OCI-LY3 (cell line): ENCODE results near the gene ADGRB3.

Source experiments
- H2AFZ ChIP-seq: fragments of 200-600, 300-600 bp; shearing (Covaris generic); 2 replicates; pipeline ENCODE4 v1.6.0; 2014; ENCODE audit warnings: antibody characterized with exemption, low read depth, low read length
- H3K27ac ChIP-seq: fragments of 200-600, 300-600 bp; sonication (generic); 2 replicates; pipeline ENCODE4 v1.5.1; 2014; ENCODE audit warnings: mild to moderate bottlenecking, low read length, moderate library complexity, mixed read lengths
- H3K27me3 ChIP-seq: fragments of 200-600, 300-600 bp; sonication (generic); 2 replicates; pipeline ENCODE4 v1.6.1; 2014; ENCODE audit warnings: low read depth, low read length, mixed read lengths
- H3K36me3 ChIP-seq: fragments of 200-600, 300-600 bp; sonication (generic); replicated peaks from 2 replicates; pipeline ENCODE3; 2014; ENCODE audit warnings: low read depth, low read length, mixed read lengths
- H3K4me1 ChIP-seq: fragments of 300-600, 200-600 bp; sonication (generic); 2 replicates; pipeline ENCODE4 v1.6.1; 2014; ENCODE audit warnings: low read length, mixed read lengths
- H3K4me2 ChIP-seq: fragments of 200-600, 300-600 bp; sonication (generic); 2 replicates; pipeline ENCODE4 v1.6.1; 2014; ENCODE audit warnings: low read length, mixed read lengths
- H3K4me3 ChIP-seq: fragments of 300-600, 200-600 bp; sonication (generic); 2 replicates; pipeline ENCODE4 v1.5.1; 2014; ENCODE audit warnings: antibody characterized with exemption, mild to moderate bottlenecking, low read length, moderate library complexity
- H3K79me2 ChIP-seq: fragments of 300-600, 200-600 bp; shearing (Covaris generic); 2 replicates; pipeline ENCODE4 v1.6.1; 2014; ENCODE audit warnings: mild to moderate bottlenecking, low read length, mixed read lengths
- H3K9ac ChIP-seq: fragments of 300-600, 200-600 bp; shearing (Covaris generic); 2 replicates; pipeline ENCODE4 v1.6.0; 2014; ENCODE audit warnings: mild to moderate bottlenecking, low read length, moderate library complexity
- H3K9me3 ChIP-seq: fragments of 200-600, 300-600 bp; shearing (Covaris generic); 2 replicates; pipeline ENCODE4 v1.6.1; 2014; ENCODE audit warnings: low read length, mixed read lengths; ENCODE audit not compliant: insufficient read depth
- H4K20me1 ChIP-seq: fragments of 200-600, 300-600 bp; sonication (generic); 2 replicates; pipeline ENCODE4 v1.6.1; 2016; ENCODE audit warnings: low read length, mixed read lengths; ENCODE audit not compliant: insufficient read depth
- EZH2phosphoT487 ChIP-seq: fragments of 200-600 bp; shearing (Covaris generic); IDR thresholded peaks from 2 replicates; pipeline ENCODE4 v1.6.1; 2018; ENCODE audit warnings: antibody characterized with exemption, mixed run types, low read depth
- TF ChIP-seq, protein P1 (sequence below): fragments of 200-600, 300-600 bp; sonication (generic); IDR thresholded peaks from 2 replicates; pipeline ENCODE4 v1.5.1; 2014; ENCODE audit warnings: antibody characterized with exemption, low read length, low read depth

ADGRB3 gene

GRCh38 chr6:69180361-69181067, 545.4 kb downstream of the ADGRB3 start:
- Histone ChIP-seq H4K20me1 (no peaks in the 10 kb centered on the region), H3K9me3 (no peaks in the 10 kb centered on the region)

DNA sequence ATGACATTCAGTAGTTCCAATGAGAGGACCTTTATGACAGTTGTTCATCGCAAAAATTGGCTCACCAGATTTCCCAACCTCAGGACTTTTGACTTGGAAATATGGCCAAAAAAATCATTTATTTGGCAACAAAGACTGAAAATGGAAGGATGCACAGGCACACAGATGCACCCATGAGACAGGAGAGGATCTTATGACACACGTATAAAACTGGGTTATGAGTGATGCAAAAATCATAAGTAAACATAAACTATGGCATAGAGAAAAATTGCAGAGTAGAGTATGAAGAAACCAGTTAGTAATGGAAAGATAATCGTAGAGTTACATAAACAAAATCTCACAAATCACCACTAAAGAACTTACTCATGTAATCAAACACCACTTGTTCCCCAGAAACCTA, 546.9 kb downstream of the ADGRB3 start:
- no peak overlapping the region for H3K4me2 ChIP-seq
- H3K9me3 ChIP-seq, result no peaks in the 10 kb centered on the region
- no peaks in the 10 kb centered on the region for H3K4me1 ChIP-seq
- no peak overlapping the region for H3K4me3 ChIP-seq
- H3K36me3 ChIP-seq, result no peaks in the 10 kb centered on the region
- H3K27me3 ChIP-seq, result no peaks in the 10 kb centered on the region
- TF ChIP-seq EZH2phosphoT487, result no peak
- TF ChIP-seq, protein P1, sequence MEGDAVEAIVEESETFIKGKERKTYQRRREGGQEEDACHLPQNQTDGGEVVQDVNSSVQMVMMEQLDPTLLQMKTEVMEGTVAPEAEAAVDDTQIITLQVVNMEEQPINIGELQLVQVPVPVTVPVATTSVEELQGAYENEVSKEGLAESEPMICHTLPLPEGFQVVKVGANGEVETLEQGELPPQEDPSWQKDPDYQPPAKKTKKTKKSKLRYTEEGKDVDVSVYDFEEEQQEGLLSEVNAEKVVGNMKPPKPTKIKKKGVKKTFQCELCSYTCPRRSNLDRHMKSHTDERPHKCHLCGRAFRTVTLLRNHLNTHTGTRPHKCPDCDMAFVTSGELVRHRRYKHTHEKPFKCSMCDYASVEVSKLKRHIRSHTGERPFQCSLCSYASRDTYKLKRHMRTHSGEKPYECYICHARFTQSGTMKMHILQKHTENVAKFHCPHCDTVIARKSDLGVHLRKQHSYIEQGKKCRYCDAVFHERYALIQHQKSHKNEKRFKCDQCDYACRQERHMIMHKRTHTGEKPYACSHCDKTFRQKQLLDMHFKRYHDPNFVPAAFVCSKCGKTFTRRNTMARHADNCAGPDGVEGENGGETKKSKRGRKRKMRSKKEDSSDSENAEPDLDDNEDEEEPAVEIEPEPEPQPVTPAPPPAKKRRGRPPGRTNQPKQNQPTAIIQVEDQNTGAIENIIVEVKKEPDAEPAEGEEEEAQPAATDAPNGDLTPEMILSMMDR, result no peak
- no peaks in the 10 kb centered on the region for H3K79me2 ChIP-seq
- H3K27ac ChIP-seq, result no peak overlapping the region
- no peak overlapping the region for H2AFZ ChIP-seq
- H3K9ac ChIP-seq, result no peak overlapping the region
- H4K20me1 ChIP-seq, result no peaks in the 10 kb centered on the region

More at GRCh38 chr6:69180361-69181067, 545.4 kb downstream of the ADGRB3 start:
- Histone ChIP-seq H3K27ac (no peak overlapping the region), H2AFZ (peak overlapping the region; percentile 51; the same call in 1 of the 2 replicates), H3K36me3 (no peaks in the 10 kb centered on the region), H3K27me3 (no peaks in the 10 kb centered on the region), H3K79me2 (no peaks in the 10 kb centered on the region), H3K4me2 (no peak overlapping the region), H3K9ac (no peak overlapping the region), H3K4me3 (no peak overlapping the region), H3K4me1 (no peaks in the 10 kb centered on the region)
- no peak for TF ChIP-seq EZH2phosphoT487
- TF ChIP-seq, protein P1, result no peak

GRCh38 chr6:69185276-69185675, 550.2 kb downstream of the ADGRB3 start:
- H3K4me3 ChIP-seq, result no peak overlapping the region
- no peaks in the 10 kb centered on the region for H3K79me2 ChIP-seq
- H2AFZ ChIP-seq, result no peak overlapping the region
- H4K20me1 ChIP-seq, result no peaks in the 10 kb centered on the region
- no peaks in the 10 kb centered on the region for H3K9me3 ChIP-seq
- no peaks in the 10 kb centered on the region for H3K36me3 ChIP-seq
- TF ChIP-seq EZH2phosphoT487, result no peak
- TF ChIP-seq, protein P1, result no peak
- H3K4me1 ChIP-seq, result no peaks in the 10 kb centered on the region
- H3K27me3 ChIP-seq, result no peaks in the 10 kb centered on the region
- no peak overlapping the region for H3K4me2 ChIP-seq
- H3K9ac ChIP-seq, result no peak overlapping the region
- H3K27ac ChIP-seq, result no peak overlapping the region

DNA sequence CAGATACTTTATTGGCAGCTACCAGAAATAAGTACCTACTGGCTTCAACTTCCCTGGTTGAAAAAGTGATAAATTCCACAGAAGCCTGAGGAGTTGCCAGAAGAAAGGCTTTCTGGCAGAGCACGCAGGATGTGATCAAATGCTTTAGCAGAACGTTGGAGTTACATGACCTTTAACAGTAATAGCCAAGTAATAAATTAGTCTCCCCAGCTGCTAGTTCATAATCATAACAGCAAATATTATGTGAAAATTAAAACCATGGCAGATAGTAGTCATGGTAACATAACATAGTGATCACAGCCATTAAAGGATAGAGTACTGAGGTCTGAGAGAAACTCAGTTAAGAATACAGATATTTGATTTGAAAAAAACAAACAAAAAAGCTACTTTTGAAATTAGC, 567.7 kb downstream of the ADGRB3 start:
- H3K4me3 ChIP-seq, result no peak overlapping the region
- H2AFZ ChIP-seq, result no peak overlapping the region
- no peaks in the 10 kb centered on the region for H3K27me3 ChIP-seq
- no peaks in the 10 kb centered on the region for H3K4me1 ChIP-seq
- TF ChIP-seq, protein P1, result no peak
- TF ChIP-seq EZH2phosphoT487, result no peak
- H3K27ac ChIP-seq, result no peak overlapping the region
- no peaks in the 10 kb centered on the region for H4K20me1 ChIP-seq
- no peaks in the 10 kb centered on the region for H3K79me2 ChIP-seq
- H3K36me3 ChIP-seq, result no peaks in the 10 kb centered on the region
- no peak overlapping the region for H3K9ac ChIP-seq
- no peaks in the 10 kb centered on the region for H3K9me3 ChIP-seq
- H3K4me2 ChIP-seq, result no peak overlapping the region
